Measurements from ENCODE around the gene PAGE4. TPM values are rescaled to one million over a fixed set of nuclear protein-coding genes. Genes with fewer than 3 reads are reported as not detected.

The PAGE4 gene
- total RNA-seq, 2 experiments from 2014 or later: not detected

- Mint-ChIP-seq H3K27ac (peak overlapping the region; percentile 70), H3K4me1 (ENCODE audit: low read depth) (peaks cover 23% of the 10 kb centered on the region), H3K36me3 (ENCODE audit: low read depth) (no peaks in the 10 kb centered on the region), H3K4me3 (peak overlapping the region; percentile 69), H3K27me3 (no peaks in the 10 kb centered on the region), H3K9me3 (no peaks in the 10 kb centered on the region)
- ChIA-PET CTCF (interaction anchor here (0.9 to 2.4 kb wide), 5 partner anchors 37 to 117 kb away, joined by 3 to 12 read pairs (median 6); partner anchors contain the start of gene CLCN5), POLR2A (no interaction called here)
- intact Hi-C loops (cut with micrococcal nuclease): loop anchor here (10.0 kb wide), 1 partner anchor 113 kb away; no protein-coding TSS in a partner anchor
- ATAC-seq: no peak
- no peak for TF ChIP-seq CTCF (IDR thresholded peaks at IDR 0.05)
- DNase-seq: no peak
Measured at GRCh38 chrX:49878128-49878833, 49.2 kb downstream of the PAGE4 start.

GRCh38 chrX:49878834-49879655 lies 49.9 kb downstream of the PAGE4 start, which contains the start of gene USP27X:
Gene USP27X, plus strand, starts transcription at chrX:49879484. Its CDS starts 824 bp downstream, at chrX:49880308.
- ChIA-PET POLR2A (interaction anchor here (0.7 kb wide), 2 partner anchors 13 to 321 kb away, joined by 3 read pairs; no protein-coding TSS in a partner anchor), CTCF (interaction anchor here (0.9 to 2.4 kb wide), 4 partner anchors 15 to 118 kb away, joined by 3 to 12 read pairs (median 4); no protein-coding TSS in a partner anchor)
- ATAC-seq: peak; percentile 90
- peak; percentile 34 for TF ChIP-seq CTCF (IDR thresholded peaks at IDR 0.05)
- DNase-seq: peak; percentile 76
- no peaks in the 10 kb centered on the region for H3K27me3 Mint-ChIP-seq
- peak within 1 kb of the TSS; percentile 70 for H3K27ac Mint-ChIP-seq
- H3K4me3 Mint-ChIP-seq: peak within 1 kb of the TSS; percentile 69
- intact Hi-C loops (cut with micrococcal nuclease): loop anchor here (10.0 kb wide), 1 partner anchor 114 kb away; no protein-coding TSS in a partner anchor
- peaks cover 25% of the 10 kb centered on the region for H3K4me1 Mint-ChIP-seq (ENCODE audit: low read depth)
- H3K9me3 Mint-ChIP-seq: no peaks in the 10 kb centered on the region
- H3K36me3 Mint-ChIP-seq (ENCODE audit: low read depth): no peaks in the 10 kb centered on the region

- POLR2A ChIA-PET: interaction anchor here (0.6 to 0.7 kb wide), 3 partner anchors 12 to 694 kb away, joined by 3 to 4 read pairs (median 3); no protein-coding TSS in a partner anchor
- ATAC-seq (peak; percentile 17), DNase-seq (peak; percentile 7)
- H3K9me3 Mint-ChIP-seq: no peaks in the 10 kb centered on the region
- peak overlapping the region; percentile 69 for H3K4me3 Mint-ChIP-seq
- no peak for TF ChIP-seq CTCF (IDR thresholded peaks at IDR 0.05)
- no peaks in the 10 kb centered on the region for H3K27me3 Mint-ChIP-seq
- H3K4me1 Mint-ChIP-seq (ENCODE audit: low read depth): peaks cover 27% of the 10 kb centered on the region
- intact Hi-C loops (cut with micrococcal nuclease): loop anchor here (5.0 to 10.0 kb wide), 2 partner anchors 43 to 115 kb away; partner anchors contain the start of gene CLCN5
- CTCF ChIA-PET: interaction anchor here (1.2 to 2.4 kb wide), 3 partner anchors 14 to 39 kb away, joined by 3 to 12 read pairs (median 6); no protein-coding TSS in a partner anchor
- no peaks in the 10 kb centered on the region for H3K36me3 Mint-ChIP-seq (ENCODE audit: low read depth)
- H3K27ac Mint-ChIP-seq: peak overlapping the region; percentile 70
Measured at GRCh38 chrX:49879656-49880277, 50.7 kb downstream of the PAGE4 start.

- POLR2A ChIA-PET: no interaction called here
- no peaks in the 10 kb centered on the region for H3K36me3 Mint-ChIP-seq (ENCODE audit: low read depth)
- H3K27ac Mint-ChIP-seq: no peak overlapping the region
- no peak for TF ChIP-seq CTCF (IDR thresholded peaks at IDR 0.05)
- intact Hi-C loops (cut with micrococcal nuclease): loop anchor here (5.0 kb wide), 1 partner anchor 42 kb away; the partner anchor contains the start of gene CLCN5
- no peaks in the 10 kb centered on the region for H3K9me3 Mint-ChIP-seq
- ATAC-seq (no peak), DNase-seq (no peak)
- H3K4me1 Mint-ChIP-seq (ENCODE audit: low read depth): peaks cover 27% of the 10 kb centered on the region
- H3K27me3 Mint-ChIP-seq: no peaks in the 10 kb centered on the region
- H3K4me3 Mint-ChIP-seq: peak overlapping the region; percentile 8
- CTCF ChIA-PET: interaction anchor here (0.9 kb wide), 1 partner anchor 40 kb away, joined by 3 read pairs; no protein-coding TSS in a partner anchor
Measured at GRCh38 chrX:49880668-49881067, 51.6 kb downstream of the PAGE4 start.

Other genes starting within 250 kb of the PAGE4 start
- gene GAGE12H, start 249.4 kb upstream of the PAGE4 start, total RNA-seq: not detected
- not detected for gene GAGE2A, start 239.8 kb upstream of the PAGE4 start, total RNA-seq
- not detected for gene GAGE1, start 230.3 kb upstream of the PAGE4 start, total RNA-seq
- not detected for gene PAGE1, start 133.3 kb upstream of the PAGE4 start, total RNA-seq
- 1 to 10 TPM; 1.0 to 1.3 TPM for gene USP27X, start 50.2 kb downstream of the PAGE4 start, total RNA-seq
- 1 to 10 TPM; 1.7 TPM for gene CLCN5, start 93.3 kb downstream of the PAGE4 start, total RNA-seq